ENCODE data around the gene SCARF2.

Gene SCARF2

GRCh38 chr22:20430720-20431510 lies 6.7 kb downstream of the SCARF2 start:
- Histone ChIP-seq H3K27me3 (replicated peaks; ENCODE audit: control insufficient read depth, insufficient read depth, low read length) (peaks cover 1% of the 10 kb centered on the region; the same call in 1 of the 2 replicates), H3K4me3 (replicated peaks; ENCODE audit: low read depth, low read length) (no peak overlapping the region; the same call in 1 of the 2 replicates), H3K36me3 (ENCODE audit: control insufficient read depth, insufficient read depth, low read length) (no peaks in the 10 kb centered on the region)
- TF ChIP-seq CTCF (IDR thresholded peaks at IDR 0.05; ENCODE audit: insufficient read depth, low read length, poor library complexity, severe bottlenecking): peak; percentile 15
- peak; percentile 58 for DNase-seq (ENCODE audit: extremely low read depth, insufficient read length)

GRCh38 chr22:20430101-20430719 lies 7.4 kb downstream of the SCARF2 start:
- Histone ChIP-seq H3K27me3 (replicated peaks; ENCODE audit: control insufficient read depth, insufficient read depth, low read length) (peaks cover 1% of the 10 kb centered on the region; the same call in 1 of the 2 replicates), H3K4me3 (replicated peaks; ENCODE audit: low read depth, low read length) (no peak overlapping the region), H3K36me3 (ENCODE audit: control insufficient read depth, insufficient read depth, low read length) (no peaks in the 10 kb centered on the region)
- TF ChIP-seq CTCF (IDR thresholded peaks at IDR 0.05; ENCODE audit: insufficient read depth, low read length, poor library complexity, severe bottlenecking): no peak
- DNase-seq (ENCODE audit: extremely low read depth, insufficient read length): no peak

- peak overlapping the region; percentile 59 for H3K4me3 ChIP-seq (replicated peaks; ENCODE audit: low read depth, low read length)
- H3K27me3 ChIP-seq (replicated peaks; ENCODE audit: control insufficient read depth, insufficient read depth, low read length): no peaks in the 10 kb centered on the region; the same call in 1 of the 2 replicates
- TF ChIP-seq CTCF (IDR thresholded peaks at IDR 0.05; ENCODE audit: insufficient read depth, low read length, poor library complexity, severe bottlenecking): no peak
- H3K36me3 ChIP-seq (ENCODE audit: control insufficient read depth, insufficient read depth, low read length): no peaks in the 10 kb centered on the region
- peak; percentile 72 for DNase-seq (ENCODE audit: extremely low read depth, insufficient read length)
Observed at GRCh38 chr22:20429254-20430100, 8.1 kb downstream of the SCARF2 start.

GRCh38 chr22:20428496-20429253 lies 8.9 kb downstream of the SCARF2 start:
- Histone ChIP-seq H3K27me3 (replicated peaks; ENCODE audit: control insufficient read depth, insufficient read depth, low read length) (no peaks in the 10 kb centered on the region; the same call in 1 of the 2 replicates), H3K4me3 (replicated peaks; ENCODE audit: low read depth, low read length) (peak overlapping the region; percentile 39)

More at GRCh38 chr22:20428496-20429253, 8.9 kb downstream of the SCARF2 start:
- TF ChIP-seq CTCF (IDR thresholded peaks at IDR 0.05; ENCODE audit: insufficient read depth, low read length, poor library complexity, severe bottlenecking): no peak
- H3K36me3 ChIP-seq (ENCODE audit: control insufficient read depth, insufficient read depth, low read length): no peaks in the 10 kb centered on the region
- no peak for DNase-seq (ENCODE audit: extremely low read depth, insufficient read length)
